ENCODE measurements around the gene RAB9A.
"Not testable (repeated sequence)": the region's sequence is repeated elsewhere in the genome, so short reads cannot be mapped to it uniquely, and the experiment has no call there.

RAB9A gene

DNA sequence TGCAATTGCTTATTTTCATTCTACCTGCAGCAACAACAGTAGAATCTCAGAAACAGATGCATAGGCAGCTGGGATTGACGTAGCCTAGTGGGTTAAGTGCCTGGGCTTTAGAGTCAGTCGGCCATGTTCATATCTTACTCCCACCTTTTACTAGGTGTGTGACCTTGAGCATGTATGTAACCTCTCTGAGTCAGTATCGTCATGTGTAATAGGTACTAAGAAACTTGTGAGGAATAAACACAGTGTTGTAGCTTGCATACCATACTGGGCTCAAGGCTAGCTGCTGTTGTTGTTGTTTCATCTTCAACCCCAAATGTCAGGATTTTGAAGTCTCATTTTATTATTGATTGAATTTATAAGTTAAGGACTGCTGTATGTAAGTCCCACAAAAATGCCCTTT is 14.2 kb downstream of the RAB9A start:
- no peak for DNase-seq

DNA sequence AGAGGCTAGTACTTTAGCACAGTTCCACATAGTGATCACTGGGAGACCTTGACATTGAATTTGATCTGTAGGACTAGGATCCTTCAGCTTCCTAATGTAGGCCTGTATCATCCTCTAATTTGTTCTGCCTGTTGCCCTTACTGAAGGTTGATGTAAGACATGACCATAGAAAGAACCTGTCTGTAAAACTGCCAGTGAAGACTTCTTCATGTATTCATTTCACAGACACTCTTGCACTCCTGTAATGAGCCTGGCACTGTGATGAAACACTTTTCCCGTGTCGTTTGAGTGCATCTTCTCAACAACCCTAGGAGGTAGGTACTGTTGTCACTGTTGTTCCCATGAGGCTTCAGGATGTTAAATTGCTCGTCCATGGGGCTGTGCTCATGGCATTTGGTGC is 14.7 kb downstream of the RAB9A start:
- DNase-seq, result no peak

DNA sequence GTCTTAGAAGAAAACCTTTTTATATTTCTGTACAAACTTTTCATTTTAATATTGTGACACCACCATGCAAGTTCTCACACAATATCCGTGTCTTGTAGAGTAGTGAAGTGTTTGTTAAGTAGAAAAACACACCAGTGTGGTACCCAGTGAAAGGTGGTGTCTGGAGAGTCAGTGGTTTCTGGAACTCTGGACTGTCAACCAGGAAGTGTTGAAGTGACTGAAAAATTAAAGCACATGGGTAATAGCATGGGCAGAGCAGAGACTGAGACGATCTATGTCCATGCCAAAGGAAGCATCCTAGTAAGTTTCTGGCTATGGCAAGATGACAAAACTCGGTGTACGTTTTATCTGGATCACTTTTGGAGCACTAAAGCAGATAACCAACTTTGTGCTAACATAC is 22.2 kb downstream of the RAB9A start:
- no peak for DNase-seq

DNA sequence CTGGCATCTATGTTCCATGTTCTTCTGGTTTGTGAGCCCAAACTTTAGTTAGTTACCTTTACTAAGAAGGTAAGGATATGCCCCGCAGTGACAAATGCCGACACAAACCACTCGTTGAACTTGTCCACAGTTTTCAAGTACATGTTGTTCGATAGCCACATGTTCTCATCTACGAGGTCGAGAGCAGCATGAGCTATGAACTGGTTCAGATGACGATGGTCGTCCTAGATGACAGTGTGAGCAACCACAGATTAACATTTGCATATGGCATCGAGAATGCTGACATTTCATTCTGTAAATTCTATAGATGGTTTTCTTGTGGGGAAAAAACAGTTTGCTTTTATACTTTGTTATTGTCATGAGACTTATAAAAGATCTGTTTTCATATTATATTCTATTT is 27.5 kb downstream of the RAB9A start:
- no peak for DNase-seq

DNA sequence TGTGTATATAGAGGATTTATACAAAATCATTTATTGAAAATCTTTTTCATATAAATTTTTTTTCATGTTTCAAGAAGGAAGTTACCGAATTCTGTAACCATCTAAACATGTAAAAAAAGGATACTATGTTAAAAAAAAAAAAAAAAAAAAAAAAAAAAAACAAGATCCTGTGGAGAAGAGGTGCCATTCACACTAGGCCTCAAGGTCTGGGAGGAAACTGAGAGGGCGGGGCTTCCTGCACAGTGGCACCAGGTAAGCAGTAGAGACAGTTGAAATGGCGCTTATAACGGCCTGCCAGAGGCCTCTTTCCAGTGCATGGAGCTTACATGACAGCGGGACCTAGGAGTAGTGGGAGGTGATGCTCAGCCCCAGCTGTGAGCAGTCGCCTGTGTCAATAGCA is 28.0 kb downstream of the RAB9A start:
- no peak for DNase-seq

DNA sequence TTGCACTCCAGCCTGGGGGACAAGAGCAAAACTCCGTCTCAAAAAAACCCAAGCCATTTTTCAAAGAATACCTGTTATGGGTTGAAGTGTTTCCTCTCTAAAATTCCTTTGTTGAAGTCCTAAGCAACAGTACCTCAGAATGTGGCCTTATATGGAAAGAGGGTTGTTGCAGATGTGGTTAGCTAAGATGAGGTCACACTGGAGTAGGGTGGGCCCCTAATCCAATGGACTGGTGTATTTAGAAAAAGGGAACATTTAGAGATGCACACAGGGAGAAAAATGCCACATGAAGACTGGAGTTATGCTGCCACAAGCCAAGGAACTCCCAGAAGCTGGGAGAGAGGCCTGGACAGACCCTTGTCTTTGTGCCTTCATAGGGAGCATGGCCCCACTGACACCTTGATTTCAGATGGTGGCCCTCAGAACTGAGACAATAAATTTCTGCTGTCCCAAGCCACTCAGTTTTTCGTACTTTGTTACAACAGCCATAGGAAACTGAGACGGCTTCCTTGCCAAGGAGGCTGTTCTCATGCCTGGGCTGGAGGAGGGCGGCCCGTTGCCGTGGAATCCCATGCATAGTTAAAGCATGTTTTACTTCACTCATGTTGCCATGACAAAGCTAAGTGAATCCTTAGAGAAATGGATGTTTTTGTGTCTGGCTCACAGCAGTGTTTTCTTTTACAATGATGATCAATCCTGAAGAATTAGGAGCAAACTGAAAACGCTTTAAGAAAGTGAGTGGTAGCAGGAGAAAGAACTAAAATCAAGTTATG is 29.0 kb downstream of the RAB9A start:
- peak; percentile 64 for DNase-seq

DNA sequence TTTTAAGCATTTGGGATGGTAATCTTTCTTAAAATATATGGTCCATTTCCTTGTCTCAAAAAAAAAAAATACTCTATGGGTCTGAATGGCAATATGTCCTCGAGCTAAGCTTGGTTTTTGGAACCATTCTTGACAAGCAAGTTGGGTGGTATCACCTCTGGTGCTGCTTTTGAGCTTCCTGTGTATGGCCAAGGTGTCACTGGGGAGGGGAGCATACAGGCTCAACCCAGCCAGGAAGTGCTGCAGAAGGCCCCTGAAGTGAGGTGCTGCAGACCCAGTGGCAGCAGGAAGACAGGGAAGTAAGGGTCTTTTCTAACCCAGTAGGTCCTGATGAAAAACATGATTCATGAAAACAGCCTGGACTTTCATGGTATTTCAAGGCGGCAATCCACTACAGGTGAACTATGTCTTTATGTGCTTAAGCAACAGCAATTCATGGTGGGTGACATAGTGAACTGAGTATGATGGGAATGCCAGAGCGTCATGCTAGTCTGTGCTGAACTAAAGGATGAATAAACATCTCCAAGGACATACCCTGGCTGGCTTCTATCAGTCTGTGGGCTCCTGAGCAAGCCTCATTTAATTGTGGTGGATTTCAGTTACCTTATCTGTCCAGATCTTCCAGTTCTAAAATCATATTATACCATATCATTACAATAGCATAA is 30.4 kb downstream of the RAB9A start:
- no peak for DNase-seq

DNA sequence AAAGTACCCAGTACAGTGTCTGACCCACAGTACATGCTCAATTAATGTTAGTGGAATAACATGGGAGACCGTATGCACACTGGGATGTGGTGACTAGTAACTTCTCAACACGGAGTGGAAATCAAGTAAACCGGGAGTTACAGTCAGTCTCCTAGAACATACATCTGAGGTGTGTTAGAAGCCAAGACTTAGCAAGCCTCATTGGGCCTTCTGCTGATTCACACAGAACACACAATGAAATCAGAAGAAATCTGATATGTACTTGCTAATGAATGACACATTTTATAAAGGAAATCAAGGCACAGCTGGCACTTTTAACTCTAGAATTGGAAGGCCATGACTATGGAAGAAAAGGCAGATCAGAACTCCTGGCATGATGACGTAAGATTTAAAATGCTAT is 32.4 kb downstream of the RAB9A start:
- DNase-seq, result no peak

DNA sequence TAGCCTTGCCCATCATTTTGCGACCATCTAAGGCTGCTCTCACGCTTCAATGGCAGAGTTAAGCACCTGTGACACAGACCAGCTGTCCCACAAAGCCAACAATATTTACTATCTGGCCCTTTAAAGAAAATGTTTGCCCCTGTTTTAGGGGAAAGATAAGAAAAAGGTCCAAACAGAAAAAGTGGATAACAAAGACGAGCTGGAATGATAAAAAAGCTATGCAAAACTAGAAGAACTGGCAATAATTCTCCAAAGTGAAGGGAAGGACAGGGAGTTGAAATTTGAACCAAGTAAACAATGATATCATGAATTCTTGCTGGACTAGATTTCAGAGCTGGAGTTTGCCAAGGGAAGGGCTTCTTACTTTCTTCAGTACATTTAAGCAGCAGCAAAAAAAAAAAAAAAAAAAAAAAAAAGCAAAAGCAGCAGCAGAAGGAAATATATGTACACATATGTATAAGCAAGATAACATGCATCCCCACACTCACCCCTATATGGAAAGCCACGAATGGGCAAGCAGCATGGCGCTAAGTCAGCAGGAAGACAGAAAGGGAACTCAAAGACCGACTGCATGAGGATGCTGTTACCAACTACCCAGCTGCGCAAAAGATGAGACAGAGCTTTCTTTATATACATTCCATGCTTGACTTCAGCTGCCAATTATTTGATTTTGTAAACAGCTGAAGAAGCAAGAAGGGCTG is 33.0 kb downstream of the RAB9A start:
- no peak for DNase-seq

DNA sequence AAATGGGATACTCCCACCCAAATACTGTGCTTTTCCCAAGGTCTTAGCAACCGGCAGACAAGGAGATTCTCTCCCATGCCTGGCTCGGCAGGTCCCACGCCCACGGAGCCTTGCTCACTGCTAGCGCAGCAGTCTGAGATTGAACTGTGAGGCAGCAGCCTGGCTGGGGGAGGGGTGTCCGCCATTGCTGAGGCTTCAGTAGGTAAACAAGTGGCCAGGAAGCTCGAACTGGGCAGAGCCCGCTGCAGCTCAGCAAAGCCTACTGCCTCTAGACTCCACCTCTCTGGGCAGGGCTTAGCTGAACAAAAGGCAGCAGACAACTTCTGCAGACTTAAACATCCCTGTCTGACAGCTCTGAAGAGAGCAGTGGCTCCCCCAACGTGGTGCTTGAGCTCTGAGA is 36.0 kb downstream of the RAB9A start:
- DNase-seq, result not testable (repeated sequence)

DNA sequence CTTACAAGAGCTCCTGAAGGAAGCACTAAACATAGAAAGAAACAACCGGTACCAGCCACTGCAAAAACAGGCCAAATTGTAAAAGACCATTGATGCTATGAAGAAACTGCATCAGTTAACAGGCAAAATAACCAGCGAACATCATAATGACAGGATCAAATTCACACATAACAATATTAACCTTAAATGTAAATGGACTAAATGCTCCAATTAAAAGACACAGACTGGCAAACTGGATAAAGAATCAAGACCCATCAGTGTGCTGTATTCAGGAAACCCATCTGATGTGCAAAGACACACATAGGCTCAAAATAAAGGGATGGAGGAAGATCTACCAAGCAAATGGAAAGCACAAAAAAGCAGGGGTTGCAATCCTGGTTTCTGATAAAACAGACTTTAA is 37.7 kb downstream of the RAB9A start:
- not testable (repeated sequence) for DNase-seq

DNA sequence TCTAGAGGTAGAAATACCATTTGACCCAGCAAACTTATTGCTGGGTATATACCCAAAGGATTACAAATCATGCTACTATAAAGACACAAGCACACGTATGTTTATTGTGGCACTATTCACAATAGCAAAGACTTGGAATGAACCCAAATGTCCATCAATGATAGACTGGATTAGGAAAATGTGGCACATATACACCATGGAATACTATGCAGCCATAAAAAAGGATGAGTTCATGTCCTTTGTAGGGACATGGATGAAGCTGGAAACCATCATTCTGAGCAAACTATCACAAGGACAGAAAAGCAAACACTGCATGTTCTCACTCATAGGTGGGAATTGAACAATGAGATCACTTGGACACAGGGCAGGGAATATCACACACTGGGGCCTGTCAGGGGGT is 41.6 kb downstream of the RAB9A start:
- not testable (repeated sequence) for DNase-seq

DNA sequence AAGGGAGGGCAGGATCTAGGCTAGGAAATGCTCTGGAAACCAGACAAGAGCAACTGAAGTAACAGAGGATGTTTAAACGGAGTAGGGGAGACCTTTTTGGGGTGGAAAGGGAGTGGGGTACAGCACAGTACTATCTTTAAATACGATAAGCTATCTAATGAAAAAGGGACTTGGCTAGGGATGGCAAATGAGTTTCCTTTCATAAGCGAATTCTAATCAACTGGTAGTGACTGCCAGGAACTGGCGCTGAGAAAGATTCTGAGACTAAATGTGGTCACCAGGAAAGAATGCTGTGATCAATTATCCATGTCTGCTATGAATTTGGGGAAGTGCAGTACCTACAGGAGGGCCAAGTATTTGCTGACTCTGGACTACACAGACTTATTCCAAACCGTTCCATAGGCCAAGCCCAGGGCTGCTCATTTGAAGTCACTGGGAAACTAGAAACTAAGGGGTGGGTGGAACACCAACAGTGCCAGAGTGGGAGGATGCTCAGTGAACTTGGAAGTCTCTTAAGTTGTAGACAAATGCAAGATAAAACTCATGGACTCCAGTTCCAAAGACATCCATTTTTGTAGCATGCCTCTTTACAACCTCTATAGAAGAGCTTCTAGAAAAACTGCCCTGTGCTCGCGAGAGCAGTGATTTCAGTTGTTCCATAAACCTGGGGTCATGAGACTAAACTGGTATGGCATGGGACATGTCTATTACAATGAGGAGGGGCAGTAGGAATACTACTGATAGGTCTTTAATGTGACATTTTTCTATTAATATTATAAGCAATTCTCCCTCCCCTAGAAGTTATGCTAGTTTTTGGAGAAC is 43.5 kb downstream of the RAB9A start:
- peak; percentile 44 for DNase-seq

DNA sequence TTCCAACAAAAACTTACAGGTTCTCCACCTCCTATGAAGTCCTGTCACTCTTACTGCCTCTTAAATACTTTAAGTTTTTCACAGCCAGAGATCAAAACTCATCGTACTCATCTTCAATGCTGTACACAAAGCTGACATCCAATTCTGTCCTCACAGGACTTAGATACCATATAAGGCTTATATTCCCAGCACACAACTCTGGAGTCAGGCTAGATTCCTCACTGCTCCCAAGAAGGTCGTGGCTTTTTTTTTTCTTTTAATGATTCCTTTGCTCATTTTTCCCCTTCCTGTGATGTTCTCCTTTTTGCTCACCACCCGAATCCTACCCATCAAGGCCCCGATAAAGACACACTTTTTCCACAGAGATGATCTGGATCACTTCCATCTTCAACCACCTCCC is 44.6 kb downstream of the RAB9A start:
- DNase-seq, result no peak

DNA sequence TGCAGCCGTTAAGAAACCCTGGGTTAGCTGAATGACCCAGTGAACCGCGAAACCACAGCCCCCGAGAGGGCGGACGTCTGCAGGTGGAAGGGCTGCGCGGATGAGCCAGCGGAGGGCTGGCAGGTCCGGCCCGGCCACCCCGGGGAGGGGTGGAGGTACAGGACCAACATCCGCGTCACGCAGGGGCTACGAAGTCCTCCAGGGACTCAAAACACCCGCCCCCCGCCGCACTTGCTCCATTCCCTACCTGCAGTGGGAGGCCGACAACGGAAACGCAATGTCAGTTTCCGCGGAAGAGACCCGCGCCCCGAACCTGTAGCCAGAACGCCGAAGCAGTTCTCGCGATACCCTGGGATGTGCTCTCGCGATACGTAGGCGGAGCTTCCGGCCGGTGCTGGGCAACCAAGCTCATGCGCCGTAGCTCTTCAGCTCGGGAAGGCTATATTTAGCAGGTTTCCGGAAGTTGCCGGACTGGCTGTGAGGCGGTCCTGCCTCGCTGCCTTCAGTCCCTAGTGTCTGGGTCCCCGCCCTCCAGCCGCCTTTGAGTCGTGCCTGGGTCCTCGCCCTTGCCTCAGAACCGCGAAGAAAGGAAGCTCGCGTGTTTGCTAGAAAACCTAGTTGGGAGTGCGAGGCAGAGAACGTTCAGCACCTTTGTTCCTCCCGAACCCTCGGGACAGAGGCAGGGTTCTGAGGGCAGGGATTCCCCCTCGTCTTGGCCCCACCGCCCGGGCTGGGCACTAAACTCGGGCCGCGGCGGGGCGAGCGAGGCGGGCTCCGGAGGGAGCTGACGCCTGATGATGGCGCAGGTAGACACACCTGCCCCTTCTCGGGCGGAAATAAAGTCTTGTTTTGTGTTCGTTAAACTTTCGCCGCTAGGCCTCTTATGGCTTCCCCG is 45.6 kb downstream of the RAB9A start, which contains the start of the genes OFD1 and TRAPPC2:
Gene OFD1 (plus strand): TSS at position 471 of the 895 bp plus-strand sequence. CDS start 324 bp downstream, at position 795.
Gene TRAPPC2 (minus strand): TSS at position 343 of the 895 bp plus-strand sequence. CDS start 14,657 bp downstream, outside the sequence.
- peak; percentile 93 for DNase-seq

DNA sequence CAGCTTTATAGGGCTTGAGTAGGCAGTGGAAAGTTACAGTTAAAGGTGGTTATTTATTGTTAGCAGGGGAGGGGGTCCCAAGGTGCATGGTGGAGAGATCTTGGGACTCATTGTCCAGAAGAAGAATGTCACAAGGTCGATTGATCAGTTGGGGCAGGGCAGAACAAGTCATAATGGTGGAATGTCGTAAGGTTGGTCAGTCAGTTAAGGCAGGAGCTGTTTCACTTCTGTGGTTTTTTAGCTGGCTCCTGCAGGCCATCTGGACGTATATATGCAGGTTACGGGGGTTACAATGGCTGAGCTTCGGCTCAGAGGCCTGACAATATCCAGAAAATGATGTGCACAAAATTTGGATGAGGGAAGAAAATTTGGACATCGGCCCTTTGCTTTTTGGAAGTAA is 52.8 kb downstream of the RAB9A start:
- no peak for DNase-seq

DNA sequence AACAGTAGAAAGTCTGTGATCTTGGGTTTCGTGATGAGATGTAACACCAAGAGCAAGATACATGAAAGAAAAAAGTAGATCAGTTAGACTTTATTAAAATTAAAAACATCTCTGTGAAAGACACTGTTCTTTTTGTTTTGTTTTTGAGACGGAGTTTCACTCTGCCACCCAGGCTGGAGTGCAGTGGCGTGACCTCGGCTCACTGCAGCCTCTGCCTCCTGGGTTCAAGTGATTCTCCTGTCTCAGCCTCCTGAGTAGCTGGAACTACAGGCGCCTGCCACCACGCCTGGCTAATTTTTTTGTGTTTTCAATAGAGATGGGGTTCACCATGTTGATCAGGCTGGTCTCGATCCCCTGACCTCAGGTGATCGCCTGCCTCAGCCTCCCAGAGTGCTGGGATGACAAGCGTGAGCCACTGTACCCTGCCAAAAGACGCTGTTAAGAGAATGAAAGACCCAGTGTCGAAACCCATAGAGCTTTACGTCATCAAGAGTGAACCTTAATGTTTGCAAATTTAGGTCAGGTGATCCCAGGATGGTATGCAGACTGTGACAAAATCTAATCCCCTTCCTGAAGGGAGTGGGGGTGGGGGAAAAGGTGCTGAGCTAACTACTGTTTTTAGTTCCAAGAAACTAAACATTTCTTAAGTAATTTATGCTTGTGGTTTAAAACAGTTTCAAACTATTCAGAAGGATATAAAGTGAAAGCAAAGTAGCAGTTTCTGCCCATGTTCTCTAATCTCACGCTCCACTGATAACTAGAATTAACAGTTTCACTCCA is 53.7 kb downstream of the RAB9A start:
- no peak for DNase-seq

DNA sequence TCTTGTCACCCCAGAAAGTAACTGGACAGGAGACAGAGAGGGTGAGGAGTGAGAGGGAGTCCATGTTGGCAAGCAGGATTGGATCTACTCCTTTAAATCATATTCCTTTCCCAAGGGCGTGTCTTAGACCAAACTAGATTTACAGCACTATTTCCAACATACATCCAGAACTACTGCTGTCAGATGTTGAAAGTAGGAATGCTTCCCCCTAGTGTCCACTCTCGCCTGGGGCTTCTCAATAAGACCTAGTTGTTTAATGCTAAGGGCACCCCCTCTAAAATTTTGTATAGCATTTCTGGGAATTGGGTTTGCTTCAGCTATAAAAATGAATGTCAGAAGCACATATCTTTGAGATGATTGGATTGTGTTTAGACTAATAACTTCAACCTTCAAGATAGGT is 58.9 kb downstream of the RAB9A start:
- peak; percentile 58 for DNase-seq

DNA sequence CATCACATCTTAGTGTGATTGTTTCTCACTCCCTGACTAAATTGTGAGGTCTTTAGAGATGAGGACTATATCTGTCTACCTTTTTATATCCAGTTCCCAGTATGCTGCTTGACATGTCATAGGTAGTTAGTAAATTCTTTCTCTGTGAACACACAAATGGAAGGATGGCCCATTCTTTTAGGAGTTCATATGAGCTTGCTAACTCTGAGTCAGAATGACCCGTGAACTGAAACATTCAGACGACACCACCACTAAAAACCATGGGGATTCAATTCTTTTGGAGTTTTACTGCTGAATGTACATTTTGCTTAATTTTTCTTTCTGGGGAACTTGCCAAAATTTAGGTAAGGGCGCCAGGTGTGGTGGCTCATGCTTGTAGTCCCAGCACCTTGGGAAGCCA is 59.6 kb downstream of the RAB9A start:
- DNase-seq, result peak; percentile 38

DNA sequence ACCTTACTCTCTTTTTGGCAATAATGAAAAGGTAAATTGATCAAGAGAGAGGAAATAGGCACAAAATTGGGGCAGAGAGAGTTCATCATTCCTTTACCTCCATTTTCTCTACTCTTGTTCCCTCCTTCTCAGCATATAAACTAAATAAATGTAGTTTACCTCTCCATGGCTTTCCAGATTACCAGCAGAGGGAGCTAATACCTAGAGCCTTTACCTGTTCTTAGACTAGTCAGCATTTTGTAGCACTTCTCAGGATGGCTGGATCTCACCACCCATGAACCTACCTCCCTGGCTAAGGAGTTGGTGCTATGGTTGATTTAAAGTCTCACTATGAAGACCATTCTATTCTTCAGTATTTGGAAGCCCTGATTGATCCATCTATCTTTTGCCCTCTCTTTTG is 61.3 kb downstream of the RAB9A start:
- DNase-seq, result no peak

DNA sequence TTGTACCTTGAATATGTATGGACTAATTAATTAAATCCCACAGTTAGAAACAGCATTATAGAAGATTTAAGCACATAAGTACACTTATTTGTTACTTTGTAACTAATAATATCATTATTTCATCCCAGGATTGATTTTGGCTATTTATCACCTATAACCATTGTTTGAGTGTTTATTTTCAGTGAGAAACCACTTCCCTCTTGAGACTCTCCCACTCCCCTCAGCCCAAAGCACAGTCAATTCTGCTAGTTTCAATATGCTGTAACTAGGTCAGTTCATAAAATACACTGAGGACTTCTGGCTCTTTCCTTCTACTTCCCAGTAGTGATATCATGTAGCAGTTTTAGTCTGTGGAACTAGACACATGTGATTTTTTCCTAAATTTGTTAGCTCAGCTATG is 61.9 kb downstream of the RAB9A start:
- DNase-seq, result no peak

Data from fibroblast of skin of right biceps (primary cell).